ENCODE results near the gene SYCE3. TPM values are rescaled to one million over a fixed set of nuclear protein-coding genes. Genes with fewer than 3 reads are reported as not detected.

The SYCE3 gene
- total and polyA plus RNA-seq, 9 of the 15 experiments (the other 6 are each of a cell fraction or from before 2014, with no cell fraction given) = 0.56 TPM; not detected in 8

DNA sequence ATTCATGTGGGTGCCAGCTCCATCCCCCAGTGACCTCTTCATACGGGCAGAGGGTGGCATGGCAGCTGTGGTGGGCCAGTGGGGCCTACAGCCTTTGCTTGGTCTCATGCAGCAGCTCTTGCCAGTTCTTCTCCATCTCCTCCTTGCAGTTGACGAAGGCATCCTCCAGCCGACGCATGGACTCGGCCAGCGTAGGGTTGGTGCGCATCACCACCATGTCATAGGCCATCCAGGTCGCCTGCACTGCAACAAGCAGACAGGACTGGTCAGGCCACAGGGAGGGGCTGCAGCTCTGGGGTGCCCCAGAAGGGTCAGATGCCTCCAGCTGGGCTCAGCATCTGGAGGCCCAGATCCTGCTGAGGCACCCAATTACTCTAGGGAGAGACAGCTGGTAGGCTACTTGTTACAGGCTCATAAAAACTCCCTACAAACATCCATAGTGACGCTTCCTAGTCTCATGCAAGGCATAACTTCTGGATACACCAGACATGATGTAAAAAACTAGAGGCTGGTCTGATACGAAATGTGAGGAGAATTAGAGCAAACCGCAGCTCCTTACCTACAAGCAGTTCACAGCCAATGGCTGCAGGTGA, 11.5 kb downstream of the SYCE3 start:
- no peaks in the 10 kb centered on the region for H4K20me1 ChIP-seq (replicated peaks; ENCODE audit: control insufficient read depth, insufficient read depth, low read length)
- FAIRE-seq = no peak
- no peaks in the 10 kb centered on the region for H3K9me3 ChIP-seq (replicated peaks; ENCODE audit: control insufficient read depth, insufficient read depth, low read depth, low read length)
- intact Hi-C loops (cut with micrococcal nuclease) = no loop called here
- peaks cover 0 to 11% of the 10 kb centered on the region in 2 experiments; a peak in 1 of 5 replicates for H3K27me3 ChIP-seq (ENCODE audit: control insufficient read depth in 2 of 2, insufficient read depth in 2 of 2, low read length in 2 of 2)
- H3K36me3 ChIP-seq (ENCODE audit: control insufficient read depth, insufficient read depth, low read length) = no peaks in the 10 kb centered on the region
- WGBS (ENCODE audit: insufficient coverage, low coverage, missing lambda C conversion rate) = 46% methylated on average over 11 of the region's 11 CpGs
- BruUV-seq (replicated peaks) = no TSS peak
- no peaks in the 10 kb centered on the region for H3K9me1 ChIP-seq (ENCODE audit: control insufficient read depth, insufficient read depth, low read length)
- H3K9ac ChIP-seq (ENCODE audit: insufficient read depth in 1 of 2, low read depth in 2 of 2, low read length in 2 of 2) = no peak overlapping the region
- no peak overlapping the region for H3K27ac ChIP-seq (ENCODE audit: extremely low read depth, low read depth, low read length)
- H3K4me2 ChIP-seq (ENCODE audit: insufficient read depth, low read length) = no peak overlapping the region
- no peaks in the 10 kb centered on the region for H3K79me2 ChIP-seq (ENCODE audit: control insufficient read depth, insufficient read depth, low read length)
- DNase-seq (ENCODE audit: extremely low read depth in 1 of 4, low spot score in 3 of 4) = no peak
- POLR2A ChIA-PET = interaction anchor here (0.7 to 1.5 kb wide), 3 partner anchors 11 to 22 kb away, joined by 3 to 5 read pairs (median 4); partner anchors contain the start of gene SYCE3
- H2AFZ ChIP-seq (ENCODE audit: low read depth, low read length) = no peak overlapping the region
- peaks cover 0 to 29% of the 10 kb centered on the region in 2 experiments; a peak in 3 of 5 replicates for H3K4me1 ChIP-seq (replicated peaks in 1 of 2; ENCODE audit: control insufficient read depth in 2 of 2, insufficient read depth in 2 of 2, low read length in 2 of 2)
- CTCF ChIA-PET (ENCODE audit: low intra/inter-chr PET ratio) = no interaction called here
- ATAC-seq = no peak
- H3K4me3 ChIP-seq = no peak overlapping the region
- in situ Hi-C loops (cut with MboI) = no loop called here
- TF ChIP-seq ZBTB1 (CRISPR knock-in tag; IDR thresholded peaks at IDR 0.05; ENCODE audit: borderline replicate concordance, low read depth) = no peak
- no peak for TF ChIP-seq SMARCC2 (IDR thresholded peaks at IDR 0.05; ENCODE audit: low read depth)
- TF ChIP-seq, protein P1, sequence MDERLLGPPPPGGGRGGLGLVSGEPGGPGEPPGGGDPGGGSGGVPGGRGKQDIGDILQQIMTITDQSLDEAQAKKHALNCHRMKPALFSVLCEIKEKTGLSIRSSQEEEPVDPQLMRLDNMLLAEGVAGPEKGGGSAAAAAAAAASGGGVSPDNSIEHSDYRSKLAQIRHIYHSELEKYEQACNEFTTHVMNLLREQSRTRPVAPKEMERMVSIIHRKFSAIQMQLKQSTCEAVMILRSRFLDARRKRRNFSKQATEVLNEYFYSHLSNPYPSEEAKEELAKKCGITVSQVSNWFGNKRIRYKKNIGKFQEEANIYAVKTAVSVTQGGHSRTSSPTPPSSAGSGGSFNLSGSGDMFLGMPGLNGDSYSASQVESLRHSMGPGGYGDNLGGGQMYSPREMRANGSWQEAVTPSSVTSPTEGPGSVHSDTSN (CRISPR knock-in tag; IDR thresholded peaks at IDR 0.05; ENCODE audit: low read depth) = no peak
- TF ChIP-seq, protein P1 (tag; conservative IDR thresholded peaks at IDR 0.05; ENCODE audit: low read depth) = no peak
- no peak for TF ChIP-seq ZNF407 (IDR thresholded peaks at IDR 0.05; ENCODE audit: low read depth)
- TF ChIP-seq, protein P2, sequence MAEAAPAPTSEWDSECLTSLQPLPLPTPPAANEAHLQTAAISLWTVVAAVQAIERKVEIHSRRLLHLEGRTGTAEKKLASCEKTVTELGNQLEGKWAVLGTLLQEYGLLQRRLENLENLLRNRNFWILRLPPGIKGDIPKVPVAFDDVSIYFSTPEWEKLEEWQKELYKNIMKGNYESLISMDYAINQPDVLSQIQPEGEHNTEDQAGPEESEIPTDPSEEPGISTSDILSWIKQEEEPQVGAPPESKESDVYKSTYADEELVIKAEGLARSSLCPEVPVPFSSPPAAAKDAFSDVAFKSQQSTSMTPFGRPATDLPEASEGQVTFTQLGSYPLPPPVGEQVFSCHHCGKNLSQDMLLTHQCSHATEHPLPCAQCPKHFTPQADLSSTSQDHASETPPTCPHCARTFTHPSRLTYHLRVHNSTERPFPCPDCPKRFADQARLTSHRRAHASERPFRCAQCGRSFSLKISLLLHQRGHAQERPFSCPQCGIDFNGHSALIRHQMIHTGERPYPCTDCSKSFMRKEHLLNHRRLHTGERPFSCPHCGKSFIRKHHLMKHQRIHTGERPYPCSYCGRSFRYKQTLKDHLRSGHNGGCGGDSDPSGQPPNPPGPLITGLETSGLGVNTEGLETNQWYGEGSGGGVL (CRISPR knock-in tag; IDR thresholded peaks at IDR 0.05) = no peak
- TF ChIP-seq ATF1 (CRISPR knock-in tag; IDR thresholded peaks at IDR 0.05) = no peak
- no peak for TF ChIP-seq ATF1 (tag; IDR thresholded peaks at IDR 0.05)
- no peak for TF ChIP-seq ZNF124 (CRISPR knock-in tag; IDR thresholded peaks at IDR 0.05)

All from K562 (cell line).